Neuronal stem cell (in vitro differentiated cells): ENCODE data around the gene TECRL. TPM values are rescaled to one million over a fixed set of nuclear protein-coding genes. Genes with fewer than 3 reads are reported as not detected.

Source experiments
- DNase-seq: peaks from one replicate; pipeline ENCODE4 v3.0.0-alpha.2; 2013; ENCODE audit warnings: low spot score
- H2AFZ ChIP-seq: one replicate; pipeline ENCODE4 v1.6.1; 2013; ENCODE audit warnings: mild to moderate bottlenecking, low read length, inconsistent platforms
- H2AK5ac ChIP-seq: 2 replicates; pipeline ENCODE4 v1.6.1; 2013; ENCODE audit warnings: low read depth, mild to moderate bottlenecking, inconsistent platforms, low read length, moderate library complexity, mixed read lengths
- H2BK120ac ChIP-seq: 2 replicates; pipeline ENCODE4 v1.6.1; 2013; ENCODE audit warnings: low read depth, mild to moderate bottlenecking, inconsistent platforms, low read length, moderate library complexity, mixed read lengths
- H2BK12ac ChIP-seq: one replicate; pipeline ENCODE4 v1.6.1; 2013; ENCODE audit warnings: low read length, inconsistent platforms
- H2BK15ac ChIP-seq: 2 replicates; pipeline ENCODE4 v1.6.1; 2013; ENCODE audit warnings: mild to moderate bottlenecking, low read length, inconsistent platforms, mixed read lengths
- H2BK5ac ChIP-seq: one replicate; pipeline ENCODE4 v1.6.1; 2013; ENCODE audit warnings: inconsistent platforms, mild to moderate bottlenecking, low read length, moderate library complexity
- H3K14ac ChIP-seq: one replicate; pipeline ENCODE4 v1.6.1; 2013; ENCODE audit warnings: low read length, inconsistent platforms
- H3K18ac ChIP-seq: 2 replicates; pipeline ENCODE4 v1.6.1; 2013; ENCODE audit warnings: low read length, inconsistent platforms
- H3K23ac ChIP-seq: 2 replicates; pipeline ENCODE4 v1.6.1; 2013; ENCODE audit warnings: low read depth, mild to moderate bottlenecking, mixed read lengths, low read length, inconsistent platforms; ENCODE audit not compliant: poor library complexity
- H3K27ac ChIP-seq: replicated peaks from 3 replicates; pipeline ENCODE4 v1.5.1; 2013; ENCODE audit warnings: low read length, inconsistent platforms
- H3K27me3 ChIP-seq, 3 experiments: 2 replicates each; pipeline ENCODE4 v1.6.1; 2013; ENCODE audit warnings: low read length in 3 of 3, mild to moderate bottlenecking in 2 of 3, inconsistent platforms in 1 of 3, low read depth in 1 of 3, mixed read lengths in 1 of 3, moderate library complexity in 1 of 3; ENCODE audit not compliant: control insufficient read depth in 3 of 3, insufficient read depth in 3 of 3
- H3K36me3 ChIP-seq, 2 donors: replicated peaks in 1 of 2; 2 replicates each; pipeline ENCODE4 v1.6.1; 2013; ENCODE audit warnings: low read length in 2 of 2; ENCODE audit not compliant: control insufficient read depth in 2 of 2, insufficient read depth in 2 of 2
- H3K4ac ChIP-seq: 2 replicates; pipeline ENCODE4 v1.6.1; 2013; ENCODE audit warnings: inconsistent platforms, mild to moderate bottlenecking, low read length, moderate library complexity
- H3K4me1 ChIP-seq, 2 donors: 1 replicate in 1 of 2; 2 replicates in 1 of 2; pipeline ENCODE4 v1.6.1; 2013; ENCODE audit warnings: low read length in 2 of 2, low read depth in 1 of 2; ENCODE audit not compliant: control insufficient read depth in 2 of 2, insufficient read depth in 1 of 2
- H3K4me2 ChIP-seq: one replicate; pipeline ENCODE4 v1.6.1; 2013; ENCODE audit warnings: mild to moderate bottlenecking, low read length, inconsistent platforms; ENCODE audit not compliant: insufficient read depth, poor library complexity, severe bottlenecking
- H3K4me3 ChIP-seq, 2 donors: 2 replicates each; pipeline ENCODE4 v1.5.1; 2013; ENCODE audit warnings: low read length in 2 of 2, mild to moderate bottlenecking in 2 of 2, inconsistent platforms in 1 of 2, moderate library complexity in 1 of 2
- H3K79me1 ChIP-seq: one replicate; pipeline ENCODE4 v1.6.1; 2013; ENCODE audit warnings: low read depth, mild to moderate bottlenecking, inconsistent platforms, low read length, moderate library complexity
- H3K9ac ChIP-seq: one replicate; pipeline ENCODE4 v1.6.1; 2013; ENCODE audit warnings: mild to moderate bottlenecking, low read depth, low read length, inconsistent platforms; ENCODE audit not compliant: poor library complexity
- H3K9me3 ChIP-seq, 2 donors: replicated peaks in 1 of 2; 2 replicates each; pipeline versions ENCODE3 to v1.6.1; 2013; ENCODE audit warnings: low read length in 2 of 2, mild to moderate bottlenecking in 2 of 2, inconsistent platforms in 1 of 2, low read depth in 1 of 2, mixed read lengths in 1 of 2, moderate library complexity in 1 of 2; ENCODE audit not compliant: control insufficient read depth in 2 of 2, insufficient read depth in 1 of 2
- H4K8ac ChIP-seq: one replicate; pipeline ENCODE4 v1.6.1; 2013; ENCODE audit warnings: low read depth, mild to moderate bottlenecking, inconsistent platforms, low read length, moderate library complexity
- H4K91ac ChIP-seq: one replicate; pipeline ENCODE4 v1.6.1; 2013; ENCODE audit warnings: low read length, low read depth, mild to moderate bottlenecking, inconsistent platforms; ENCODE audit not compliant: poor library complexity
- WGBS, 2 donors: extraction: QIAGEN DNeasy Blood & Tissue Kit; methylation state at CpG; one replicate each; pipeline ENCODE4 v1.1.7; 2013; ENCODE audit warnings: missing lambda C conversion rate in 2 of 2, mixed read lengths in 1 of 2; ENCODE audit not compliant: insufficient read length in 2 of 2, insufficient replicate concordance in 1 of 2; ENCODE audit errors: extremely low coverage in 2 of 2; 5-methylcytosine and 5-hydroxymethylcytosine counted together
- small RNA-seq: library from polyadenylated mRNA; stranded (forward); fragments of <200 nt; extraction: miRNeasy Mini kit (QIAGEN cat#:217004); gene quantifications from one replicate; pipeline ENCODE3, GENCODE V24; 2013; ENCODE audit not compliant: insufficient read depth

TECRL gene

GRCh38 chr4:64248186-64248585, 161.1 kb downstream of the TECRL start:
- no peak overlapping the region for H3K4me2 ChIP-seq
- no peak overlapping the region for H3K18ac ChIP-seq
- H3K27me3 ChIP-seq, result no peaks in the 10 kb centered on the region
- H2BK15ac ChIP-seq, result no peak overlapping the region
- H3K23ac ChIP-seq, result no peak overlapping the region
- H3K9me3 ChIP-seq, result no peaks in the 10 kb centered on the region
- H3K4me1 ChIP-seq, result no peaks in the 10 kb centered on the region
- H3K79me1 ChIP-seq, result no peaks in the 10 kb centered on the region
- no peak overlapping the region for H4K8ac ChIP-seq
- no peak overlapping the region for H2AFZ ChIP-seq
- no peak overlapping the region for H3K4me3 ChIP-seq
- H3K4ac ChIP-seq, result no peak overlapping the region
- DNase-seq, result no peak
- no peak overlapping the region for H2BK120ac ChIP-seq
- H3K14ac ChIP-seq, result no peak overlapping the region
- no peaks in the 10 kb centered on the region for H3K36me3 ChIP-seq
- H2AK5ac ChIP-seq, result no peak overlapping the region
- H2BK12ac ChIP-seq, result no peak overlapping the region
- H3K27ac ChIP-seq, result no peak overlapping the region
- no peak overlapping the region for H3K9ac ChIP-seq
- H4K91ac ChIP-seq, result no peak overlapping the region
- H2BK5ac ChIP-seq, result no peak overlapping the region

GRCh38 chr4:64230709-64231310, 178.4 kb downstream of the TECRL start:
- WGBS, 2 donors, result no CpG with 5 or more reads among the region's 3 CpGs
- Histone ChIP-seq H2BK12ac (no peak overlapping the region), H3K9me3 (peaks cover 13 to 29% of the 10 kb centered on the region in 2 donors), H2AK5ac (no peak overlapping the region), H3K4me2 (no peak overlapping the region), H4K91ac (no peak overlapping the region), H3K27me3 (no peaks in the 10 kb centered on the region), H3K4me1 (no peaks in the 10 kb centered on the region), H4K8ac (no peak overlapping the region), H2BK5ac (no peak overlapping the region), H2BK120ac (no peak overlapping the region), H2AFZ (no peak overlapping the region), H3K23ac (no peak overlapping the region), H3K14ac (no peak overlapping the region), H3K4me3 (no peak overlapping the region), H3K9ac (no peak overlapping the region), H3K36me3 (no peaks in the 10 kb centered on the region), H3K79me1 (no peaks in the 10 kb centered on the region), H3K18ac (no peak overlapping the region), H3K27ac (no peak overlapping the region), H3K4ac (no peak overlapping the region), H2BK15ac (no peak overlapping the region)
- peak; percentile 17 for DNase-seq

Small RNA genes lying within 50 kb of the gene (small RNA-seq; reads per million reads assigned to genes)
- gene RNU6-191P, result not detected
